Measurements from ENCODE around the gene DPM2. TPM values are rescaled to one million over a fixed set of nuclear protein-coding genes. Genes with fewer than 3 reads are reported as not detected.

The DPM2 gene
- total RNA-seq, 1 donor from 2014 or later: 14.0 TPM

DNA sequence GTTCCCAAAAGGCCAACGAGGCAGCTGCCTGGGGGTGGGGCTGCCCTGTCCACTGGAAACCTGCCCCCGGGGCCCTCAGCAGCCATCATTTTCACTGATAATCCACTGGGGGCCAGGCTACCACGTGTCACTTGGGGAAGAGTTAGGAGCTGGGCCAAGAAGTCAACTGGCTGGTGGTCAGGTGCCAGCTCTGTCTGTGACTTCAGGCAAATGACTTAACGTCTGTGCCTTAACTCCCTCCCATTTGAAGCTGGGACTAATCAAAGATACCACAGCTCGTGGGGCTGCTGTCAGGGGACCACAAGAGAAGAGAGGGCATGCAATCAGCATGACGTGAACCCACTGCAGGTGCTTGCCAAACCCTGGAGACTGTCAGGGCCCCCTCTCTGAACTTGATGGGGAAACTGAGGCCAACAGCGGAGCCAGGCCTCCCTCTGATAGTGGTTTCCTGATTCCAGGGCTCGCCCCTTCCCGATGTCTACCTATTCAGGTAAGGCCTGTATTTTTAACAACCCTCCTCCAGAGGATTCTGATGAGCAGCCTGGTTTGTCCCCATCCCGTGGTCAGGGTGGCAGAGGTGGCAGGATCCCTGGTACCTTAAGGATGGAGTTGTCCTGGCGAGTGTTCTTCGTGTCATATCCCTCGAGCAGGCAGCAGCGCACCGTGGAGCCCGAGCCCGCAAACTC, 12.3 kb upstream of the DPM2 start:
- H3K36me3 ChIP-seq: peaks cover 8% of the 10 kb centered on the region
- peak overlapping the region; percentile 87 for H3K27ac ChIP-seq (replicated peaks)
- DNase-seq: peak; percentile 56
- no peaks in the 10 kb centered on the region for H3K9me3 ChIP-seq (replicated peaks)
- intact Hi-C loops (cut with micrococcal nuclease): loop anchor here (10.0 kb wide), 1 partner anchor 165 kb away; no protein-coding TSS in a partner anchor
- peaks cover 98% of the 10 kb centered on the region for H3K4me1 ChIP-seq
- peak overlapping the region; percentile 46 for H3K4me3 ChIP-seq
- TF ChIP-seq, protein P1, sequence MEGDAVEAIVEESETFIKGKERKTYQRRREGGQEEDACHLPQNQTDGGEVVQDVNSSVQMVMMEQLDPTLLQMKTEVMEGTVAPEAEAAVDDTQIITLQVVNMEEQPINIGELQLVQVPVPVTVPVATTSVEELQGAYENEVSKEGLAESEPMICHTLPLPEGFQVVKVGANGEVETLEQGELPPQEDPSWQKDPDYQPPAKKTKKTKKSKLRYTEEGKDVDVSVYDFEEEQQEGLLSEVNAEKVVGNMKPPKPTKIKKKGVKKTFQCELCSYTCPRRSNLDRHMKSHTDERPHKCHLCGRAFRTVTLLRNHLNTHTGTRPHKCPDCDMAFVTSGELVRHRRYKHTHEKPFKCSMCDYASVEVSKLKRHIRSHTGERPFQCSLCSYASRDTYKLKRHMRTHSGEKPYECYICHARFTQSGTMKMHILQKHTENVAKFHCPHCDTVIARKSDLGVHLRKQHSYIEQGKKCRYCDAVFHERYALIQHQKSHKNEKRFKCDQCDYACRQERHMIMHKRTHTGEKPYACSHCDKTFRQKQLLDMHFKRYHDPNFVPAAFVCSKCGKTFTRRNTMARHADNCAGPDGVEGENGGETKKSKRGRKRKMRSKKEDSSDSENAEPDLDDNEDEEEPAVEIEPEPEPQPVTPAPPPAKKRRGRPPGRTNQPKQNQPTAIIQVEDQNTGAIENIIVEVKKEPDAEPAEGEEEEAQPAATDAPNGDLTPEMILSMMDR (IDR thresholded peaks at IDR 0.05; ENCODE audit: borderline replicate concordance): no peak
- no peaks in the 10 kb centered on the region for H3K27me3 ChIP-seq (ENCODE audit: low read depth)

- H3K27me3 ChIP-seq (ENCODE audit: low read depth): no peaks in the 10 kb centered on the region
- peaks cover 90% of the 10 kb centered on the region for H3K4me1 ChIP-seq
- intact Hi-C loops (cut with micrococcal nuclease): loop anchor here (10.0 kb wide), 1 partner anchor 167 kb away; no protein-coding TSS in a partner anchor
- H3K27ac ChIP-seq (replicated peaks): peak overlapping the region; percentile 87
- no peak for DNase-seq
- TF ChIP-seq, protein P1 (IDR thresholded peaks at IDR 0.05; ENCODE audit: borderline replicate concordance): no peak
- no peak overlapping the region for H3K4me3 ChIP-seq
- H3K36me3 ChIP-seq: peaks cover 24% of the 10 kb centered on the region
- H3K9me3 ChIP-seq (replicated peaks): no peaks in the 10 kb centered on the region
Observed at GRCh38 chr9:127947841-127948710, 10.4 kb upstream of the DPM2 start.

GRCh38 chr9:127946728-127947127, 9.1 kb upstream of the DPM2 start:
- H3K27ac ChIP-seq (replicated peaks): peak overlapping the region; percentile 87
- no peaks in the 10 kb centered on the region for H3K27me3 ChIP-seq (ENCODE audit: low read depth)
- no peak overlapping the region for H3K4me3 ChIP-seq
- no peaks in the 10 kb centered on the region for H3K9me3 ChIP-seq (replicated peaks)
- intact Hi-C loops (cut with micrococcal nuclease): loop anchor here (10.0 kb wide), 1 partner anchor 168 kb away; no protein-coding TSS in a partner anchor
- no peak for DNase-seq
- H3K4me1 ChIP-seq: peaks cover 88% of the 10 kb centered on the region
- TF ChIP-seq, protein P1 (IDR thresholded peaks at IDR 0.05; ENCODE audit: borderline replicate concordance): no peak
- H3K36me3 ChIP-seq: peaks cover 24% of the 10 kb centered on the region

DNA sequence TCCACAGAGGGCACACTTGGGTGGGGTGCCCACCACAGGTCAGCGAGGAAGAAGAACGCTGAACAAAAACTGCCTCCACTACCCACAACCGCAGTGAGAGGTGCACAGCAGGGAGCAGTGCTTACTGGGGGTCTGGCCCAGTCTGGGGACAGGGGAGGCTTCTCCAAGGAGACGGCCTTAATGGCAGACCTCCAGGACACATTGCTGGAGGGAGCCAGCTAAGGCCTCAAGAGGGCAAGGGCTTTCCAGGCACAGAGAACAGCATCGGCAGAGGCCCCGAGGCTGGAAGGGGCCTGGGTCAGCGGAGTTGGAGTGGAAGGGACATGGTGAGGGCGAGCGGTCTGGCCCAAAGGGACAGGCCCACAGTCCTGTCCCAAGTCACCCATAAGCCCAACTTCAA, 8.3 kb upstream of the DPM2 start:
- H3K27me3 ChIP-seq (ENCODE audit: low read depth): no peaks in the 10 kb centered on the region
- intact Hi-C loops (cut with micrococcal nuclease): loop anchor here (10.0 kb wide), 1 partner anchor 169 kb away; no protein-coding TSS in a partner anchor
- DNase-seq: no peak
- H3K9me3 ChIP-seq (replicated peaks): no peaks in the 10 kb centered on the region
- peak overlapping the region; percentile 87 for H3K27ac ChIP-seq (replicated peaks)
- H3K36me3 ChIP-seq: peaks cover 24% of the 10 kb centered on the region
- TF ChIP-seq, protein P1 (IDR thresholded peaks at IDR 0.05; ENCODE audit: borderline replicate concordance): no peak
- H3K4me1 ChIP-seq: peaks cover 81% of the 10 kb centered on the region
- H3K4me3 ChIP-seq: no peak overlapping the region

DNA sequence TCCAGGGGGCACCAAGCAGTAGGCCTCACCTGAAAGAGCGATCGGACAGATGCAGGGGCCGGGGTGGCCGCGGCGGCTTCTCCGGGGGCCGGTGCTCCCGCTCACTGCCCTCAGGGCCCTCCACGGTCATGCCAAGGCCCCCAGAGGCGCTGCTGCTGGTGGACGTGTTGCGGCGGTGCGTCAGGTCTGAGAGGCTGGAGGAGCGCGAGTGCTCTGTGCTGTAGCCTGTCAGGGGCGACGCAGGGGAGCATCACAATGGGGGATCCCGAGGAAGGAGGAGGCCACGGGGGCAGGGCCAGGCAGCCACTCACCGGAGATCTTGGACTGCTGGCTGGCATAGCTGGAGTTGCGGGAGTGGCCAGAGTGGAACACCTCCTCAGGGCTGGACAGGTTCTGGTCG, 7.7 kb upstream of the DPM2 start:
- H3K27me3 ChIP-seq (ENCODE audit: low read depth): no peaks in the 10 kb centered on the region
- H3K9me3 ChIP-seq (replicated peaks): no peaks in the 10 kb centered on the region
- no peak overlapping the region for H3K4me3 ChIP-seq
- H3K4me1 ChIP-seq: peaks cover 75% of the 10 kb centered on the region
- intact Hi-C loops (cut with micrococcal nuclease): loop anchor here (10.0 kb wide), 1 partner anchor 169 kb away; no protein-coding TSS in a partner anchor
- H3K36me3 ChIP-seq: peaks cover 24% of the 10 kb centered on the region
- peak overlapping the region; percentile 87 for H3K27ac ChIP-seq (replicated peaks)
- TF ChIP-seq, protein P1 (IDR thresholded peaks at IDR 0.05; ENCODE audit: borderline replicate concordance): no peak
- no peak for DNase-seq
